Measurements from ENCODE around the gene SAP30BP.
A peak's percentile ranks its signal among the peaks of the same experiment; 100 is the strongest.

SAP30BP gene

GRCh38 chr17:75753514-75754377 is 86.6 kb downstream of the SAP30BP start:
- H3K27ac ChIP-seq = no peak overlapping the region
- peaks cover 10% of the 10 kb centered on the region for H3K4me1 ChIP-seq
- H2AFZ ChIP-seq = peak overlapping the region; percentile 94
- peak; percentile 62 for TF ChIP-seq CTCF (IDR thresholded peaks at IDR 0.05)
- H3K9me3 ChIP-seq (ENCODE audit: control insufficient read depth, low read length) = no peaks in the 10 kb centered on the region
- H3K4me2 ChIP-seq (ENCODE audit: low read length) = peak overlapping the region; percentile 74
- H3K36me3 ChIP-seq (ENCODE audit: control insufficient read depth, insufficient read depth, low read length) = no peaks in the 10 kb centered on the region
- peak overlapping the region; percentile 55 for H3K4me3 ChIP-seq (ENCODE audit: low read depth, low read length)
- no peak overlapping the region for H3K9ac ChIP-seq
- H3K27me3 ChIP-seq (ENCODE audit: control insufficient read depth, insufficient read depth, low read length) = no peaks in the 10 kb centered on the region
- no peaks in the 10 kb centered on the region for H3K79me2 ChIP-seq

GRCh38 chr17:75754378-75755204 is 87.5 kb downstream of the SAP30BP start:
- no peaks in the 10 kb centered on the region for H3K79me2 ChIP-seq
- H3K9ac ChIP-seq = no peak overlapping the region
- H3K27ac ChIP-seq = no peak overlapping the region
- peaks cover 14% of the 10 kb centered on the region for H3K4me1 ChIP-seq
- H3K36me3 ChIP-seq (ENCODE audit: control insufficient read depth, insufficient read depth, low read length) = no peaks in the 10 kb centered on the region
- H3K9me3 ChIP-seq (ENCODE audit: control insufficient read depth, low read length) = no peaks in the 10 kb centered on the region
- TF ChIP-seq CTCF (IDR thresholded peaks at IDR 0.05) = no peak
- peak overlapping the region; percentile 74 for H3K4me2 ChIP-seq (ENCODE audit: low read length)
- no peaks in the 10 kb centered on the region for H3K27me3 ChIP-seq (ENCODE audit: control insufficient read depth, insufficient read depth, low read length)
- peak overlapping the region; percentile 94 for H2AFZ ChIP-seq
- H3K4me3 ChIP-seq (ENCODE audit: low read depth, low read length) = no peak overlapping the region

GRCh38 chr17:75755205-75755901 is 88.2 kb downstream of the SAP30BP start:
- Histone ChIP-seq H3K4me3 (ENCODE audit: low read depth, low read length) (no peak overlapping the region), H3K9me3 (ENCODE audit: control insufficient read depth, low read length) (no peaks in the 10 kb centered on the region), H3K4me1 (peaks cover 14% of the 10 kb centered on the region), H3K79me2 (no peaks in the 10 kb centered on the region), H3K36me3 (ENCODE audit: control insufficient read depth, insufficient read depth, low read length) (no peaks in the 10 kb centered on the region), H3K4me2 (ENCODE audit: low read length) (no peak overlapping the region), H3K27me3 (ENCODE audit: control insufficient read depth, insufficient read depth, low read length) (no peaks in the 10 kb centered on the region), H2AFZ (no peak overlapping the region), H3K27ac (no peak overlapping the region), H3K9ac (no peak overlapping the region)
- TF ChIP-seq CTCF (IDR thresholded peaks at IDR 0.05) = no peak

GRCh38 chr17:75755990-75756389 is 88.9 kb downstream of the SAP30BP start:
- Histone ChIP-seq H3K9ac (no peak overlapping the region), H3K4me1 (peaks cover 14% of the 10 kb centered on the region), H3K4me3 (ENCODE audit: low read depth, low read length) (no peak overlapping the region), H3K9me3 (ENCODE audit: control insufficient read depth, low read length) (no peaks in the 10 kb centered on the region), H3K4me2 (ENCODE audit: low read length) (no peak overlapping the region), H3K79me2 (no peaks in the 10 kb centered on the region), H3K27me3 (ENCODE audit: control insufficient read depth, insufficient read depth, low read length) (no peaks in the 10 kb centered on the region), H3K36me3 (ENCODE audit: control insufficient read depth, insufficient read depth, low read length) (no peaks in the 10 kb centered on the region), H3K27ac (no peak overlapping the region), H2AFZ (no peak overlapping the region)
- no peak for TF ChIP-seq CTCF (IDR thresholded peaks at IDR 0.05)

All from parathyroid adenoma (tissue), 2 donors.